SW 1271 (cell line): ENCODE data around the gene DNASE1L2.
A peak's percentile ranks its signal among the peaks of the same experiment; 100 is the strongest.
"Not testable (repeated sequence)": the region's sequence is repeated elsewhere in the genome, so short reads cannot be mapped to it uniquely, and the experiment has no call there.

Experiments
- DNase-seq, 2 experiments: peaks; one replicate each; lab custom pipeline; 2025; lab: John Stamatoyannopoulos, UW

Gene DNASE1L2

DNA sequence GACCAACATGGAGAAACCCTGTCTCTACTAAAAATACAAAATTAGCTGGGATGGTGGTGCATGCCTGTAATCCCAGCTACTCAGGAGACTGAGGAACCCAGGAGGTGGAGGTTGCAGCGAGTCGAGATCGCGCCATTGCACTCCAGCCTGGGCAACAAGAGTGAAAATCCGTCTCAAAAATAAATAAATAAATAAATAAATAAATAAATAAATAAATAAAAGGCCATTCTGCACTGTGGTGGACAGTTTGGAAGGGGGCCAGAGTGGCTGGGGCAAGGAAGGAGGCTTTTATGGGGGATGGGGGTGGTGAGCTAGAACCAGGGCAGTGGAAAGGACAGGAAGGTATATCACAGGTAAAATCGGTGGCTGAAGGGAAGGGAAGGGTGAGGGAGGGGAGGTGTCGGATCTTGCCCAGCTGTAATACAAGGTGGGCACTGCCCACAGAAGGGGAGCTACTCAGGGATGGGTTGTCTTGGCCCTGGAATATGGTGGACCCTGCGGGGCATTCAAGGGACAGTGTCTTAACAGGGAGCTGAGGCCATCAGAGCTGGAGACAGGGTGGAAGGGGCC lies 33.0 kb upstream of the DNASE1L2 start:
- not testable (repeated sequence) for DNase-seq

- DNase-seq = no peak
Observed at GRCh38 chr16:2204416-2205103, 31.7 kb upstream of the DNASE1L2 start.

DNA sequence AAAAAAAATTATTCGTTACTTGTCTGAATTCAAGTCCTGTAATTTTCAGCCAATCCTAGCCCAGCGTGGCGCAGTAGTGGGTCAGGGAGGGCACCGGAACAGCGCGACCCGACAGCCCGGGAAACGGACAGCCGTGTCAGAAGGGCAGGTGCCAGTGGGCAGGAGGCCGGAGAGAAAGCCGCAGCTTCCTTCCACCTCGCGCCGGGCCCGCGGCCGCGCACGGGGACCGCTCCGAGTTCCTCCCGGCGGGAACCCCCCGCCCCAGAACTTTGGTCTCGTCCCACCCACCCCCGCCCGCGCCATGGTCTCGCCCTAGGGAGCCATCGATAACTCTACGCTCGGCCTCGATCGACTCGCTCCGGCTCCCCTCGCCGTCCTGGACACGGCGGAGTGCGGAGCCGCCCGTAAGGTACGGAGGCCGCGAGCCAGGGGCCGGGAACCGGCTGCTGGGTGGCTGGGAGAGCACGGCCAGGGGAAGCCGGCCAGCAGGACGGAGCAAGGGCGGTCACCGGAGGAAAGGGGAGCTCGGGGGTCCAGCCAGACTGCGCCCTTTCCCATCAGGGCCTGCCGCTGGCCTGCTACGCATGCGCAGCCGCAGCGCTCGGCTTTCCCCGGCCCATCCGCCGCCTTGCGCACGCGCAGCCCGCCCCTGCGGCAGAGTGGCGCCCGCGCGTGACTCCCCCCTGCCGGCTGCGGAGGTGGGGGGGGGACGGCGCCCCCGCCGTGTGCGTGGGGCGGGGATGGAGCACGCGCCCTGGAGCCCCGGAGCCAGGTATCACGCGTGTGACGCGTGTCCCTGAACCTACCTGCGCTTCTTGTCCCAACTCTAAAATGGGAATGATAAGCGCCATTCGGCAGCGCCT lies 30.9 kb upstream of the DNASE1L2 start, which contains the start of gene MLST8:
Gene MLST8 (plus strand): TSS at position 351 of the 863 bp plus-strand sequence. CDS start 632 bp downstream, outside the sequence.
- DNase-seq = peak; percentile 37 to 68

DNA sequence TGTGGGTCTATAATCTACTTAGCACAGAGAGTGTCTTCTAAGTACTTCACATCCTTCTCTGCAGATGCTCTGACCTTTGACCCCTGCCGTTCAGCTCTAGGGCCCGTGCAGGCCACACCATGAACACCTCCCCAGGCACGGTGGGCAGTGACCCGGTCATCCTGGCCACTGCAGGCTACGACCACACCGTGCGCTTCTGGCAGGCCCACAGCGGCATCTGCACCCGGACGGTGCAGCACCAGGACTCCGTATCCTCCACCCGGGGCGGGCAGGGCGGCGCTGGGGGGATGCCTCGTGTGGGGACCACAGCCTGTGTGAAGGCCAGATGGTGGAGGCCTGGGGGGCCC lies 30.3 kb upstream of the DNASE1L2 start:
- DNase-seq = peak in 1 of 2 experiments; percentile 50

GRCh38 chr16:2206420-2206779 lies 29.8 kb upstream of the DNASE1L2 start:
- no peak for DNase-seq

GRCh38 chr16:2206780-2207433 lies 29.3 kb upstream of the DNASE1L2 start:
- no peak for DNase-seq

DNA sequence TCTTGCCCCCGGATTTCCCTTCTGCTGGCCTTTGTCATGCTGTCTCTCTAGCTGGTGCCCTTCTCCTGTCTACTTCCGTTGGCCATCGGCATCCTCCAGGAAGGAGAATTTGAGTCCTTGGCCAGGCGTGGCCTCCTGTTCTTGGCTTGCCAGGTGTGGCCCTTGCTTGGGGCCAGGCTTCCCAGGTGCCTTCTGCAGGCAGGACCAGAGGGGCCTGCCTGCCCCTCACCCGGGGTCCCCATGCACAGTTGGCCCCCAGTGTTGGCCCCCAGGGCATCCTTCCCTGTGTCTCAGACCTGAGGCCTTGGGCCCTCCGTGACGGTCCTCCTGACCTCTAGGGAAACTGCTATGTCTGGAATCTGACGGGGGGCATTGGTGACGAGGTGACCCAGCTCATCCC lies 28.4 kb upstream of the DNASE1L2 start:
- no peak for DNase-seq

GRCh38 chr16:2208308-2208707 lies 27.9 kb upstream of the DNASE1L2 start:
- DNase-seq = no peak

DNA sequence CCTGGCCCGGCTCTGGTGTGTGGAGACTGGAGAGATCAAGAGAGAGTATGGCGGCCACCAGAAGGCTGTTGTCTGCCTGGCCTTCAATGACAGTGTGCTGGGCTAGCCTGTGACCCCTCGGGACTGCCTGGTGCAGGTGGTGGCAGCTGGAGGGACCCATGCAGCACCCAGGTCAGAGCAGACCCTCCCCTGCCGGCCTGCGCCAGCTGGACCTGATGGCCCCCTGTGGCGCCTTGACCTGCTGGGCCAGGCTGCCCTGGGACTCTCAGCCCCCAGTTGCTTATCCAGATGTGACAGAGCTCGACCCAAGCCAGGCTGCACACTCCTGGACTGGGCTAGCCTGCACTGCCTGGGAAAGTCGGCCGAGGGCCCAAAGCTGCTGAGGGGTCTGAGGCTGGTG lies 27.5 kb upstream of the DNASE1L2 start:
- DNase-seq = no peak

GRCh38 chr16:2209258-2210008 lies 26.8 kb upstream of the DNASE1L2 start:
- DNase-seq = no peak

GRCh38 chr16:2210009-2210332 lies 26.3 kb upstream of the DNASE1L2 start:
- DNase-seq = no peak

- no peak for DNase-seq
Observed at GRCh38 chr16:2210386-2211365, 25.6 kb upstream of the DNASE1L2 start, which contains the start of gene BRICD5. Gene BRICD5 (minus strand): TSS chr16:2210863. CDS start chr16:2210833, 30 bp downstream.

GRCh38 chr16:2211923-2212347 lies 24.3 kb upstream of the DNASE1L2 start:
- no peak for DNase-seq

DNA sequence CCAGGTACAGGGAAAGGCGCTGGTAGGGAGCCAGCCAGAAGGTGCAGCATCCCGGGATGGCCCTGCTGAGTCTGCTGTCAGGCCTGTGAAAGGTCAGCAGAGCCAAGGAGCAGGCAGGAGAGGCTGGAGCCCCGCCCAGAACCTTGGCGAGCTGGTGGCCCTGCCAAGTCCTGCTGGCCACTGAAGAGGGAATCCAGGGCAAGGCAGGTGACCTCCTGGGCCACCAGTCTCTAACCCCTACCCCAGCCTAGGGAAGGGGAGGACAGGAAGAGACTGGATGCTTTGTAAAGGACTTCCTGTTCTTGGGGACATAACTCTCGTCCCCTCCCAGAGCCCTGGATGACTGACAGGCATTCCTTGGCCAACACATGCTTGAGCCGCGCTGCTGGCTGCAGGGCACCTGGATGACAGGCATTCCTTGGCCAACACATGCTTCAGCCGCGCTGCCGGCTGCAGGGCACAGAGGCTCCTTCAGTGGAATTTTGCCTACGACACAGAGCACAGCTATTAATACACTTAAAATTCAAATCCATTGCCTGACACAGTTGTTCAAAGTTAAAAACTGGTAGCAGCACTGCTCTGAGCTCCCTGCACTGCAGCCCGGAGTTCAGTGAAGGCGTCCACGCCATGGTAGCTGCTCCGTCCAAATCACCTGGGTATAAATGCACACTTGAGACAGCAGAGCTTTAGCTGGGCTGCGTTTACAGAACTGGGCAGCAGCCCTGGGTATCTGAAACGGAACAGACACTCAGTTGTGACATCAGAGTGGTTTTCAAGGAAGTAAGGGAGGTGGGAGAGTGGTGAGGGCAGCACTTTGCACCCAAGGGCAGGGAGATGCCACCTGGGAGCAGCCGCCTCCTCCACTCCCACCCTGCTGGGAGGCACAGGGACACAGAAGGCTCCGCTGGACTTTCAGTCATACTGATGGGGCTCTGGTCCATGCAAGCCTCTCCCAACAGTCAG lies 23.6 kb upstream of the DNASE1L2 start:
- no peak for DNase-seq

DNA sequence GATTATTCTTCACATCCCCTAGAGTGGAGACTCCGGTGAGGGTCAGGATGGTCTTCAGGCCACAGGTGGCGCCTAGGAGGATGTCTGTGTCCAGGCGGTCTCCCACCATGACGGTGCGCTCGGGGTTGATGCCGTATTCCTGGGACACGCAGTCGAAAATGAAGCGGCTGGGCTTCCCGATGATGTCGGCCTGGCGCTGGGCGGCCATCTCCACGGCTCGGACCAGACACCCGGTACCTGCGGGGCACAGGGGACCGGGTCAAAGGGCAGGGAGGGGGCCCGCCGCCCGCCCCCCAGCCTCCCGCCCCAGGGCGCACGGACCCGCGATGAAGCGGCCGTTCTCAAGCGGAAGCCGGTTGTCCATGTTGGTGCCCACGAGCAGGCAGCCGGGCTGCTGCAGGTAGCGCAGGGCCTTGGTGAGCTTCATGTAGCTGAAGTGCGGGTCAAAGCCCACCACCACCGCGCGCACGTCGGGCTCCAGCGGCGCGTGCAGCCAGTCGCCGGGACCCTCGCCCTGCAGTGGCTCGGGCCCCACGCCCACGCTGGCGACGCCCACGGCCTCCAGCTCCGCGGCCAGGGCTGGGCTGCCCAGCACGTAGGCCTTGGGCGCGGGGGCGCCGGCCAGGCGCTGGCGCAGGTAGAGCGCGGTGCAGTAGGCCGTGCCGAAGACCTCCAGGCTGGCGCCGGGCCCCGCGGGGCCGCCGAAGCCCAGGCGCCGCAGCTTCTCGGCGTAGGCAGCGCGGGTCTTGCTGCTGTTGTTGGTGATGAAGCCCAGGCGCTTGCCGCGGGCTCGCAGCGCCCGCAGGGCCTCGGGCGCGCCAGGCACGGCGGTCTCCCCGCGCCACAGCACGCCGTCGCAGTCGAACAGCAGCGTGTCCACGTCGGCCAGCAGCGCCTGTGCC lies 22.2 kb upstream of the DNASE1L2 start:
- DNase-seq = no peak

GRCh38 chr16:2214719-2214968 lies 21.6 kb upstream of the DNASE1L2 start, which contains the start of gene PGP:
Gene PGP (minus strand): TSS chr16:2214840. CDS start chr16:2214777, 63 bp downstream.
- DNase-seq = no peak

- DNase-seq = no peak
Observed at GRCh38 chr16:2216330-2216729, 19.9 kb upstream of the DNASE1L2 start.

DNA sequence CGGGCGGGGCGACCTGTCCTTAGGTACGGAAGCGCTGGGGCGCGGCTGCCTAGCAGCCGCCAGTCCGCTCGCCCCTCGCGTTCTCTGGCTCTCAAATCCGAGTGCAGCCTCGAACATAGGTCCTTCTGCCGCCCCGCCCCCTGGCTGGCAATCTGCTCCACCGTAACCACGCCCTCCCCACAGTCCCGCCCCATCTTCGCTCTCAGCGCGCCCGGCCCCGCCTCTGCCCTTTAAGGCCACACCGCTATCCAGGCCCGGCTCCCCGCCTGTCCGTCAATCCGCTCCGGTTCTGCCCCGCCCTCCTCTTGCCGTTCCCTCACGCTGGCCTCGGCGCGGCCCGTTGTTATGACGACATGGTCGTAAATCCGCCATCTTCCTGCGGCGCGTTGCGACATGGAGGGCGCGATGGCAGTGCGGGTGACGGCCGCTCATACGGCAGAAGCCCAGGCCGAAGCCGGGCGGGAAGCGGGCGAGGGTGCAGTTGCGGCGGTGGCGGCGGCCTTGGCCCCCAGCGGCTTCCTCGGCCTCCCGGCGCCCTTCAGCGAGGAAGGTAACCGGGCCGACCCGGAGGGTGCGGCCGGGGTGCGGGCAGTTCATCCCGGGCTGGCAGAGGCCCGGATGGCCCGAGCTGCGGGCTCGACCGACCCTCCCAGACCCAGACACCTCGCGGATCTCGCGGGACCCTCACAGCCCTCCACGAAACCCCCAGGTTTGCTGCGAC lies 12.9 kb upstream of the DNASE1L2 start, which contains the start of gene E4F1:
Gene E4F1 (plus strand): TSS at position 371 of the 721 bp plus-strand sequence. CDS start 23 bp downstream, at position 394.
- DNase-seq = peak; percentile 93 to 94
